Measurements from ENCODE around the gene PLAAT4. TPM values are rescaled to one million over a fixed set of nuclear protein-coding genes. Genes with fewer than 3 reads are reported as not detected.

The PLAAT4 gene
- total and polyA plus RNA-seq, 2 of the 8 experiments (the other 6 are each of a cell fraction or from before 2014, with no cell fraction given), result 2.8 to 4.1 TPM

GRCh38 chr11:63507511-63507910 lies 29.1 kb upstream of the PLAAT4 start:
- Histone ChIP-seq H3K4me3 (ENCODE audit: extremely low read depth in 1 of 4, insufficient read depth in 2 of 4, low read depth in 3 of 4, low read length in 4 of 4) (no peak overlapping the region), H2AFZ (ENCODE audit: low read length) (no peak overlapping the region), H3K79me1 (ENCODE audit: low read depth, low read length) (no peaks in the 10 kb centered on the region), H4K5ac (ENCODE audit: insufficient read length, low read depth, low read length) (no peak overlapping the region), H3K4me1 (replicated peaks in 1 of 4; ENCODE audit: control insufficient read depth in 3 of 4, insufficient read depth in 4 of 4, low read length in 3 of 4) (peaks cover 9 to 21% (median 15%) of the 10 kb centered on the region in 4 experiments), H3K23ac (ENCODE audit: insufficient read length) (no peak overlapping the region), H3K18ac (ENCODE audit: extremely low read depth, low read length) (no peak overlapping the region), H2BK15ac (ENCODE audit: low read length) (peak overlapping the region; percentile 46; the same call in 1 of the 2 replicates), H3K36me3 (ENCODE audit: control insufficient read depth in 2 of 4, insufficient read depth in 4 of 4, low read length in 3 of 4) (no peaks in the 10 kb centered on the region), H3K79me2 (ENCODE audit: control insufficient read depth in 1 of 2, insufficient read depth in 2 of 2, low read length in 2 of 2) (no peaks in the 10 kb centered on the region), H2BK20ac (ENCODE audit: low read length) (peak overlapping the region; percentile 98; the same call in 1 of the 2 replicates), H3K56ac (replicated peaks; ENCODE audit: insufficient read length, low read depth, low read length) (no peak overlapping the region), H3K14ac (ENCODE audit: insufficient read length) (no peak overlapping the region), H3K27ac (ENCODE audit: low read depth, low read length) (no peak overlapping the region), H3K23me2 (ENCODE audit: low read depth, low read length) (no peaks in the 10 kb centered on the region), H2BK120ac (replicated peaks; ENCODE audit: low read depth, low read length) (no peak overlapping the region), H3K4me2 (ENCODE audit: insufficient read depth in 1 of 2, low read depth in 2 of 2, low read length in 2 of 2) (no peak overlapping the region), H3K9ac (replicated peaks in 1 of 4; ENCODE audit: extremely low read depth in 1 of 4, low read depth in 3 of 4, low read length in 3 of 4) (no peak overlapping the region), H2BK5ac (ENCODE audit: low read depth, low read length) (0 out of 2 replicates have a peak overlapping the region, but pooled peaks have one; percentile 90), H2AK5ac (ENCODE audit: low read depth, low read length) (0 out of 2 replicates have a peak overlapping the region, but pooled peaks have one; percentile 78), H4K91ac (replicated peaks; ENCODE audit: insufficient read length, low read length) (no peak overlapping the region), H4K20me1 (replicated peaks in 1 of 2; ENCODE audit: control insufficient read depth in 1 of 2, insufficient read depth in 2 of 2, low read length in 2 of 2) (no peaks in the 10 kb centered on the region), H3K4ac (replicated peaks; ENCODE audit: insufficient read length, low read depth, low read length) (no peak overlapping the region), H3K27me3 (replicated peaks in 1 of 4; ENCODE audit: control insufficient read depth in 3 of 4, extremely low read depth in 1 of 4, insufficient read depth in 3 of 4, low read length in 3 of 4) (no peaks in the 10 kb centered on the region), H2BK12ac (ENCODE audit: low read depth, low read length) (peak overlapping the region; percentile 93; the same call in 1 of the 2 replicates), H3K9me3 (ENCODE audit: insufficient read depth in 2 of 2, low read depth in 1 of 2, low read length in 1 of 2) (no peaks in the 10 kb centered on the region), H4K8ac (ENCODE audit: extremely low read depth, insufficient read depth, low read length) (no peak overlapping the region)
- 100% methylated on average over 1 of the region's 2 CpGs; no CpG with 5 or more reads in 1 of the 2 experiments for WGBS, 2 experiments (ENCODE audit: extremely low coverage in 1 of 2, insufficient coverage in 1 of 2, insufficient read length in 1 of 2, insufficient replicate concordance in 2 of 2, low coverage in 1 of 2, low lambda C conversion rate in 2 of 2, missing lambda C conversion rate in 1 of 2)
- CTCF ChIA-PET (ENCODE audit: partially characterized antibody), result interaction anchor here (0.5 to 8.2 kb wide), 21 partner anchors 11 to 567 kb away, joined by 3 to 97 read pairs (median 4); partner anchors contain the start of gene PLAAT5
- FAIRE-seq (no peak), DNase-seq (ENCODE audit: low read depth in 1 of 2, low spot score in 2 of 2) (no peak)
- POLR2A ChIA-PET (ENCODE audit: partially characterized antibody), result interaction anchor here (0.9 to 1.3 kb wide), 5 partner anchors 9 to 29 kb away, joined by 3 to 4 read pairs (median 3); partner anchors contain the start of gene PLAAT4
- TF ChIP-seq FOSL1 (IDR thresholded peaks at IDR 0.05; ENCODE audit: insufficient read depth, low read depth, low read length), result no peak
- TF ChIP-seq SIRT6 (IDR thresholded peaks at IDR 0.05; ENCODE audit: low read length), result no peak
- TF ChIP-seq EP300 (IDR thresholded peaks at IDR 0.05; ENCODE audit: borderline replicate concordance in 1 of 2, low read depth in 2 of 2, low read length in 2 of 2), result no peak
- no peak for TF ChIP-seq MAFK (IDR thresholded peaks at IDR 0.05; ENCODE audit: low read depth, low read length)

Data from H1 (cell line).